ENCODE measurements around the gene CPB2.

DNA sequence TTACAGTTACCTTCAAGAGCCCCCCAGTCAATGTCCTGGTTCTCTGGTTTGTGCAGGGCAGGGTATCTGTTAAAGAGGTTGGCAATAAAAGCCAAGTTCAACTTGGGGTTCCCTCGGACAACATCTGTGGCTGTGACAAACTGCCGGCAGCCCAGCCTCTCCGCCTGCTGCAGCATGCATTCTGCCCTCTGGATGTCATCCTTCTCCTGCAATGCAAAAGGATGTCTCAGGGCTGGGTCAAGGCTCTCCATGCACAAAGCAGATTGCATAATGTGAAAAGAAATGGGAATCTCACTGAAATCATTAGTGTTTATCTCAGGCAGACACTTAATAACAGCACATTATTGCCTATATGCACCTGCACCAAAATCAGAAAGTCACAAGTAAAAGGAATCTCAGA lies 42.1 kb upstream of the CPB2 start:
- TF ChIP-seq, protein P1, sequence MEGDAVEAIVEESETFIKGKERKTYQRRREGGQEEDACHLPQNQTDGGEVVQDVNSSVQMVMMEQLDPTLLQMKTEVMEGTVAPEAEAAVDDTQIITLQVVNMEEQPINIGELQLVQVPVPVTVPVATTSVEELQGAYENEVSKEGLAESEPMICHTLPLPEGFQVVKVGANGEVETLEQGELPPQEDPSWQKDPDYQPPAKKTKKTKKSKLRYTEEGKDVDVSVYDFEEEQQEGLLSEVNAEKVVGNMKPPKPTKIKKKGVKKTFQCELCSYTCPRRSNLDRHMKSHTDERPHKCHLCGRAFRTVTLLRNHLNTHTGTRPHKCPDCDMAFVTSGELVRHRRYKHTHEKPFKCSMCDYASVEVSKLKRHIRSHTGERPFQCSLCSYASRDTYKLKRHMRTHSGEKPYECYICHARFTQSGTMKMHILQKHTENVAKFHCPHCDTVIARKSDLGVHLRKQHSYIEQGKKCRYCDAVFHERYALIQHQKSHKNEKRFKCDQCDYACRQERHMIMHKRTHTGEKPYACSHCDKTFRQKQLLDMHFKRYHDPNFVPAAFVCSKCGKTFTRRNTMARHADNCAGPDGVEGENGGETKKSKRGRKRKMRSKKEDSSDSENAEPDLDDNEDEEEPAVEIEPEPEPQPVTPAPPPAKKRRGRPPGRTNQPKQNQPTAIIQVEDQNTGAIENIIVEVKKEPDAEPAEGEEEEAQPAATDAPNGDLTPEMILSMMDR (IDR thresholded peaks at IDR 0.05; ENCODE audit: control extremely low read depth in 1 of 3, insufficient read depth in 1 of 3, low read depth in 1 of 3, low read length in 3 of 3) = peak; percentile 63 to 72 (median 63)
- TF ChIP-seq RFX5 (IDR thresholded peaks at IDR 0.05; ENCODE audit: borderline replicate concordance, low read depth, low read length) (no peak), CTBP2 (IDR thresholded peaks at IDR 0.05; ENCODE audit: borderline replicate concordance, insufficient read depth, insufficient read length, low read length) (no peak), FOSL1 (IDR thresholded peaks at IDR 0.05; ENCODE audit: insufficient read depth, low read depth, low read length) (no peak), EZH2 (IDR thresholded peaks at IDR 0.05; ENCODE audit: low read depth, low read length, severe bottlenecking) (no peak), TEAD4 (IDR thresholded peaks at IDR 0.05; ENCODE audit: low read depth, low read length) (peak; percentile 30; the same call in 1 of the 2 replicates), MAFK (IDR thresholded peaks at IDR 0.05; ENCODE audit: low read depth, low read length) (no peak), SUZ12 (IDR thresholded peaks at IDR 0.05; ENCODE audit: low read length) (no peak), GABPA (IDR thresholded peaks at IDR 0.05; ENCODE audit: borderline replicate concordance, insufficient read depth, low read length) (no peak)
- TF ChIP-seq, protein P2, sequence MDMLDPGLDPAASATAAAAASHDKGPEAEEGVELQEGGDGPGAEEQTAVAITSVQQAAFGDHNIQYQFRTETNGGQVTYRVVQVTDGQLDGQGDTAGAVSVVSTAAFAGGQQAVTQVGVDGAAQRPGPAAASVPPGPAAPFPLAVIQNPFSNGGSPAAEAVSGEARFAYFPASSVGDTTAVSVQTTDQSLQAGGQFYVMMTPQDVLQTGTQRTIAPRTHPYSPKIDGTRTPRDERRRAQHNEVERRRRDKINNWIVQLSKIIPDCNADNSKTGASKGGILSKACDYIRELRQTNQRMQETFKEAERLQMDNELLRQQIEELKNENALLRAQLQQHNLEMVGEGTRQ (IDR thresholded peaks at IDR 0.05; ENCODE audit: low read length) = no peak

Measured in H1 (cell line).